Tibial nerve (tissue), 4 donors: ENCODE results near the gene NTNG1. TPM values are rescaled to one million over a fixed set of nuclear protein-coding genes. Genes with fewer than 3 reads are reported as not detected.

Experiments
- DNase-seq, 2 donors: peaks; one replicate each; pipeline ENCODE4 v3.0.0-alpha.2; 2019; ENCODE audit warnings: low spot score in 2 of 2
- H3K27ac ChIP-seq, 4 donors: fragments of 200-600 bp; sonication (generic) in 3 of 4; one replicate each; pipeline ENCODE4 v1.5.1; 2017 to 2019; ENCODE audit warnings: mild to moderate bottlenecking in 1 of 4
- H3K27me3 ChIP-seq, 2 donors: fragments of 200-600 bp; sonication (generic) in 1 of 2; one replicate each; pipeline versions ENCODE4 v1.5.1 to v1.6.0; 2017 to 2019
- H3K36me3 ChIP-seq, 3 donors: fragments of 200-600 bp; sonication (generic); one replicate each; pipeline ENCODE4 v1.5.1; 2018 to 2019
- H3K4me1 ChIP-seq, 4 donors: fragments of 200-600 bp; sonication (generic) in 3 of 4; one replicate each; pipeline ENCODE4 v1.5.1; 2017 to 2019
- H3K4me3 ChIP-seq, 4 donors: fragments of 200-600 bp; sonication (generic) in 3 of 4; one replicate each; pipeline ENCODE4 v1.5.1; 2017 to 2019; ENCODE audit warnings: mild to moderate bottlenecking in 1 of 4, moderate library complexity in 1 of 4
- H3K9me3 ChIP-seq, 4 donors: fragments of 200-600 bp; sonication (generic) in 3 of 4; one replicate each; pipeline ENCODE4 v1.5.1; 2017 to 2019
- CTCF ChIP-seq, 5 experiments: fragments of 200-600 bp in 3 of 5; fragments of 450-650 bp in 2 of 5; sonication (generic) in 3 of 5; IDR thresholded peaks; one replicate each; pipeline ENCODE4 v1.5.1; 2016 to 2019; ENCODE audit warnings: antibody characterized with exemption in 5 of 5, mild to moderate bottlenecking in 3 of 5, moderate library complexity in 2 of 5
- EP300 ChIP-seq, 2 donors: sonication (generic); formaldehyde crosslinking; IDR thresholded peaks; one replicate each; pipeline ENCODE4 v1.6.1; 2017; ENCODE audit warnings: antibody characterized with exemption in 2 of 2, mild to moderate bottlenecking in 1 of 2
- POLR2A ChIP-seq, 2 donors: fragments of 450-650 bp; IDR thresholded peaks; one replicate each; pipeline ENCODE4 v1.6.1; 2017; ENCODE audit warnings: antibody characterized with exemption in 2 of 2, mild to moderate bottlenecking in 2 of 2, moderate library complexity in 2 of 2
- WGBS, 2 donors: methylation state at CpG; one replicate each; pipeline ENCODE4 v1.1.5; 2018; 5-methylcytosine and 5-hydroxymethylcytosine counted together
- small RNA-seq: library from RNA; depleted of rRNA; stranded (forward); fragments of <200 nt; gene quantifications from one replicate; pipeline ENCODE3, GENCODE V24; 2016
- total RNA-seq, 4 donors: library from RNA; depleted of rRNA; stranded (reverse); fragments of >200 nt; gene quantifications; one replicate each; pipeline ENCODE4 v1.1.0, GENCODE V29; 2016

Gene NTNG1
- total RNA-seq, 4 donors from 2014 or later = 1.4 to 6.6 (median 3.9) TPM

GRCh38 chr1:107532318-107532717 is 391.5 kb downstream of the NTNG1 start:
- no peak for TF ChIP-seq CTCF (IDR thresholded peaks at IDR 0.05)
- no peak for TF ChIP-seq POLR2A (IDR thresholded peaks at IDR 0.05)
- no peak for TF ChIP-seq EP300 (IDR thresholded peaks at IDR 0.05)
- no peak overlapping the region for H3K27ac ChIP-seq
- no peaks in the 10 kb centered on the region for H3K9me3 ChIP-seq
- WGBS, 2 donors = 69 to 70% methylated on average over 5 of the region's 5 CpGs
- H3K27me3 ChIP-seq = no peaks in the 10 kb centered on the region
- H3K4me3 ChIP-seq = no peak overlapping the region
- H3K4me1 ChIP-seq = no peaks in the 10 kb centered on the region
- no peak for DNase-seq
- H3K36me3 ChIP-seq = no peaks in the 10 kb centered on the region

Small RNAs within 50 kb of the gene (small RNA-seq; reads per million reads assigned to genes)
- gene AC114491.1 = not detected

Other genes with a start within 250 kb of the NTNG1 start
- 10 to 100 TPM in 3 of 4 donors, 1 to 10 TPM in 1; 9.8 to 14.4 (median 13.6) TPM for gene PRMT6, start 84.4 kb upstream of the NTNG1 start, total RNA-seq